Left renal cortex interstitium (tissue), 4 donors: ENCODE data around the gene HS3ST3A1. TPM values are rescaled to one million over a fixed set of nuclear protein-coding genes. Genes with fewer than 3 reads are reported as not detected.

ENCODE experiments used
- DNase-seq, 4 donors: peaks; one replicate each; pipeline ENCODE4 v3.0.0-alpha.2; 2013; ENCODE audit warnings: low read depth in 4 of 4, low spot score in 2 of 4, missing footprints in 1 of 4
- polyA plus RNA-seq, 4 donors: library from polyadenylated mRNA; unstranded; fragments of 120-200 nt; gene quantifications; one replicate each; pipeline ENCODE4 v1.2.1, GENCODE V29; 2013; ENCODE audit not compliant: insufficient read length in 4 of 4

Gene HS3ST3A1
- polyA plus RNA-seq, 4 donors: 2.1 to 6.9 (median 5.2) TPM

DNA sequence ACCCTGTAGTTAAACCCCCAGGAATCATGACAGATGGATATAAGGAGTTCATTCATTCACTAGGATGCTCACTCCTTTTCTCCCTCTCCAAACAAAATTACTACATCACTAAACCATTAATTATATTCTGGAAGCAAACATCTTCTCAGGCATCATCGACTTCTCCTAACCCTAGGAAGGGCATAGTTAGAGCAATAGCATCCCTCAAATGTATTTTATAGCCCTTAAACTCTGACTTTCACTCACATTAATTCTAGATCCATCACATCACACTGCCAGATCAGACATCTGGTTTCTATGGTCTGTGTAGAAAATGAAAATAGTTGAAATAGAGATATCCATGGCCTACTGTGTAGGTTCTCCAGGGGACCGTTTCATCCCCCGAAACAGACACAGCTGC lies 143.9 kb downstream of the HS3ST3A1 start:
- DNase-seq: no peak
